ENCODE data around the gene MB.

MB gene

GRCh38 chr22:35619336-35620094 is 2.4 kb upstream of the MB start:
- Histone ChIP-seq H3K4me3 (ENCODE audit: low read depth in 1 of 2, low read length in 1 of 2) (no peak overlapping the region), H3K27ac (no peak overlapping the region), H3K36me3 (no peaks in the 10 kb centered on the region), H3K27me3 (peaks cover 38% of the 10 kb centered on the region), H3K9me3 (no peaks in the 10 kb centered on the region), H3K4me1 (ENCODE audit: control insufficient read depth in 1 of 2, insufficient read depth in 1 of 2, low read depth in 1 of 2, low read length in 1 of 2) (no peaks in the 10 kb centered on the region)
- TF ChIP-seq, protein P1, sequence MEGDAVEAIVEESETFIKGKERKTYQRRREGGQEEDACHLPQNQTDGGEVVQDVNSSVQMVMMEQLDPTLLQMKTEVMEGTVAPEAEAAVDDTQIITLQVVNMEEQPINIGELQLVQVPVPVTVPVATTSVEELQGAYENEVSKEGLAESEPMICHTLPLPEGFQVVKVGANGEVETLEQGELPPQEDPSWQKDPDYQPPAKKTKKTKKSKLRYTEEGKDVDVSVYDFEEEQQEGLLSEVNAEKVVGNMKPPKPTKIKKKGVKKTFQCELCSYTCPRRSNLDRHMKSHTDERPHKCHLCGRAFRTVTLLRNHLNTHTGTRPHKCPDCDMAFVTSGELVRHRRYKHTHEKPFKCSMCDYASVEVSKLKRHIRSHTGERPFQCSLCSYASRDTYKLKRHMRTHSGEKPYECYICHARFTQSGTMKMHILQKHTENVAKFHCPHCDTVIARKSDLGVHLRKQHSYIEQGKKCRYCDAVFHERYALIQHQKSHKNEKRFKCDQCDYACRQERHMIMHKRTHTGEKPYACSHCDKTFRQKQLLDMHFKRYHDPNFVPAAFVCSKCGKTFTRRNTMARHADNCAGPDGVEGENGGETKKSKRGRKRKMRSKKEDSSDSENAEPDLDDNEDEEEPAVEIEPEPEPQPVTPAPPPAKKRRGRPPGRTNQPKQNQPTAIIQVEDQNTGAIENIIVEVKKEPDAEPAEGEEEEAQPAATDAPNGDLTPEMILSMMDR (IDR thresholded peaks at IDR 0.05): no peak

GRCh38 chr22:35618427-35619223 is 1.5 kb upstream of the MB start:
- H3K4me3 ChIP-seq (ENCODE audit: low read depth in 1 of 2, low read length in 1 of 2): no peak overlapping the region
- no peaks in the 10 kb centered on the region for H3K4me1 ChIP-seq (ENCODE audit: control insufficient read depth in 1 of 2, insufficient read depth in 1 of 2, low read depth in 1 of 2, low read length in 1 of 2)
- H3K27ac ChIP-seq: no peak overlapping the region
- TF ChIP-seq, protein P1 (IDR thresholded peaks at IDR 0.05): no peak
- H3K36me3 ChIP-seq: no peaks in the 10 kb centered on the region
- H3K9me3 ChIP-seq: no peaks in the 10 kb centered on the region
- H3K27me3 ChIP-seq: peaks cover 33% of the 10 kb centered on the region

GRCh38 chr22:35616043-35616442 is 1.1 kb downstream of the MB start:
- TF ChIP-seq, protein P1 (IDR thresholded peaks at IDR 0.05): no peak
- H3K9me3 ChIP-seq: no peaks in the 10 kb centered on the region
- H3K36me3 ChIP-seq: no peaks in the 10 kb centered on the region
- no peak overlapping the region for H3K27ac ChIP-seq
- no peaks in the 10 kb centered on the region for H3K4me1 ChIP-seq (ENCODE audit: control insufficient read depth in 1 of 2, insufficient read depth in 1 of 2, low read depth in 1 of 2, low read length in 1 of 2)
- H3K4me3 ChIP-seq (ENCODE audit: low read depth in 1 of 2, low read length in 1 of 2): no peak overlapping the region
- peaks cover 42% of the 10 kb centered on the region for H3K27me3 ChIP-seq

- TF ChIP-seq, protein P1 (IDR thresholded peaks at IDR 0.05): no peak
- no peak overlapping the region for H3K27ac ChIP-seq
These were observed 2.0 kb downstream of the MB start for GRCh38 chr22:35615156-35615555.

GRCh38 chr22:35614404-35614803 is 2.7 kb downstream of the MB start:
- H3K9me3 ChIP-seq: no peaks in the 10 kb centered on the region
- H3K4me1 ChIP-seq (ENCODE audit: control insufficient read depth in 1 of 2, insufficient read depth in 1 of 2, low read depth in 1 of 2, low read length in 1 of 2): no peaks in the 10 kb centered on the region
- H3K4me3 ChIP-seq (ENCODE audit: low read depth in 1 of 2, low read length in 1 of 2): no peak overlapping the region
- H3K36me3 ChIP-seq: no peaks in the 10 kb centered on the region
- TF ChIP-seq, protein P1 (IDR thresholded peaks at IDR 0.05): no peak
- H3K27ac ChIP-seq: no peak overlapping the region
- peaks cover 46% of the 10 kb centered on the region for H3K27me3 ChIP-seq

More at GRCh38 chr22:35615156-35615555, 2.0 kb downstream of the MB start:
- Histone ChIP-seq H3K4me1 (ENCODE audit: control insufficient read depth in 1 of 2, insufficient read depth in 1 of 2, low read depth in 1 of 2, low read length in 1 of 2) (no peaks in the 10 kb centered on the region), H3K4me3 (ENCODE audit: low read depth in 1 of 2, low read length in 1 of 2) (no peak overlapping the region), H3K9me3 (no peaks in the 10 kb centered on the region), H3K36me3 (no peaks in the 10 kb centered on the region), H3K27me3 (peaks cover 42% of the 10 kb centered on the region)

Data from neutrophil (primary cell).